SU-DHL-6 (cell line): Measurements from ENCODE around the gene KLK10.

ENCODE experiments used
- H2AFZ ChIP-seq: fragments of 200-600 bp; sonication (generic); 2 replicates; pipeline ENCODE4 v1.6.1; 2014; ENCODE audit warnings: low read depth, mild to moderate bottlenecking, moderate library complexity, mixed read lengths, antibody characterized with exemption, low read length; ENCODE audit not compliant: severe bottlenecking
- H3F3A ChIP-seq: fragments of 200-600 bp; shearing (Covaris generic); 2 replicates; pipeline ENCODE4 v1.6.0; 2016; ENCODE audit warnings: antibody characterized with exemption, mild to moderate bottlenecking; ENCODE audit not compliant: insufficient read depth
- H3K27ac ChIP-seq: fragments of 200-600 bp; sonication (generic); 2 replicates; pipeline ENCODE4 v1.5.1; 2016; ENCODE audit warnings: low read depth, mild to moderate bottlenecking, low read length, moderate library complexity, mixed read lengths
- H3K27me3 ChIP-seq: fragments of 200-600 bp; sonication (generic), shearing (Covaris generic); 2 replicates; pipeline ENCODE4 v1.6.0; 2014; ENCODE audit warnings: mild to moderate bottlenecking, low read length
- H3K36me3 ChIP-seq: fragments of 200-600 bp; sonication (generic); 2 replicates; pipeline ENCODE4 v1.6.1; 2014; ENCODE audit warnings: mild to moderate bottlenecking, low read length, mixed read lengths
- H3K4me2 ChIP-seq: fragments of 300-600, 200-600 bp; shearing (Covaris generic), sonication (generic); 2 replicates; pipeline ENCODE4 v1.6.0; 2014; ENCODE audit warnings: low read length, low read depth, mild to moderate bottlenecking; ENCODE audit not compliant: poor library complexity, severe bottlenecking
- H3K4me3 ChIP-seq: fragments of 200-600 bp; sonication (generic); 2 replicates; pipeline ENCODE4 v1.5.1; 2014; ENCODE audit warnings: antibody characterized with exemption, low read length, mild to moderate bottlenecking, mixed read lengths; ENCODE audit not compliant: insufficient read depth, poor library complexity, severe bottlenecking
- H3K79me2 ChIP-seq: fragments of 200-600 bp; sonication (generic); 2 replicates; pipeline ENCODE4 v1.6.1; 2014; ENCODE audit warnings: mild to moderate bottlenecking, low read length, moderate library complexity; ENCODE audit not compliant: insufficient read depth
- H3K9ac ChIP-seq: fragments of 200-600 bp; sonication (generic); 2 replicates; pipeline ENCODE4 v1.7.0; 2014; ENCODE audit warnings: mild to moderate bottlenecking, low read length
- H3K9me2 ChIP-seq: fragments of 200-600 bp; sonication (generic); replicated peaks from 2 replicates; pipeline ENCODE4 v1.6.1; 2014; ENCODE audit warnings: low read length; ENCODE audit not compliant: insufficient read depth
- H3K9me3 ChIP-seq: fragments of 200-600 bp; sonication (generic); 2 replicates; pipeline ENCODE4 v1.6.1; 2014; ENCODE audit warnings: low read length, mixed read lengths; ENCODE audit not compliant: insufficient read depth
- H4K20me1 ChIP-seq: fragments of 200-600 bp; sonication (generic); 2 replicates; pipeline ENCODE4 v1.6.1; 2014; ENCODE audit warnings: low read depth, mild to moderate bottlenecking, antibody characterized with exemption, low read length, moderate library complexity, mixed read lengths
- EZH2phosphoT487 ChIP-seq: fragments of 200-600 bp; sonication (generic), shearing (Covaris generic); conservative IDR thresholded peaks from 2 replicates; pipeline ENCODE4 v1.6.1; 2018; ENCODE audit warnings: mild to moderate bottlenecking, antibody characterized with exemption, low read length, moderate library complexity, mixed read lengths
- TF ChIP-seq, protein P1 (sequence below): fragments of 200-600 bp; sonication (generic); IDR thresholded peaks from one replicate; pipeline ENCODE4 v1.5.1; 2017; ENCODE audit warnings: antibody characterized with exemption, mild to moderate bottlenecking, low read length, moderate library complexity; ENCODE audit not compliant: insufficient read depth, poor library complexity, severe bottlenecking

The KLK10 gene

DNA sequence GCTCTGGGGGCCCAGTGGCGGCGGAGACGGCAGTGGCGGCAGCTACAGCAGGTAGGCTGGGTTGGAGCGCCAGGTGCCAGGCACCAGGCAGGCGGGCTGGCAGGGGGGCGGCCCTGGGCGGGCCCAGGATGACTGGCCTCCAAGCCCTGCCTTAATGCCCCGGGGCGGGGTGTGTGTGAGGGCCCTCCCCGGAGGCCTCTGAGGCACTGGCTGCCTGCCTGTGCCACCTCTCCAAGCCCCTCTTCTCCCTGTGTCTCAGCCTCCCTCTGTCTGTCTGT lies 7.0 kb upstream of the KLK10 start, which contains the start of gene KLK11:
Gene KLK11 (minus strand): TSS at position 63 of the 278 bp plus-strand sequence. CDS start 985 bp downstream, outside the sequence.
- H3K9ac ChIP-seq = no peak within 1 kb of the TSS
- TF ChIP-seq EZH2phosphoT487 = no peak
- TF ChIP-seq, protein P1, sequence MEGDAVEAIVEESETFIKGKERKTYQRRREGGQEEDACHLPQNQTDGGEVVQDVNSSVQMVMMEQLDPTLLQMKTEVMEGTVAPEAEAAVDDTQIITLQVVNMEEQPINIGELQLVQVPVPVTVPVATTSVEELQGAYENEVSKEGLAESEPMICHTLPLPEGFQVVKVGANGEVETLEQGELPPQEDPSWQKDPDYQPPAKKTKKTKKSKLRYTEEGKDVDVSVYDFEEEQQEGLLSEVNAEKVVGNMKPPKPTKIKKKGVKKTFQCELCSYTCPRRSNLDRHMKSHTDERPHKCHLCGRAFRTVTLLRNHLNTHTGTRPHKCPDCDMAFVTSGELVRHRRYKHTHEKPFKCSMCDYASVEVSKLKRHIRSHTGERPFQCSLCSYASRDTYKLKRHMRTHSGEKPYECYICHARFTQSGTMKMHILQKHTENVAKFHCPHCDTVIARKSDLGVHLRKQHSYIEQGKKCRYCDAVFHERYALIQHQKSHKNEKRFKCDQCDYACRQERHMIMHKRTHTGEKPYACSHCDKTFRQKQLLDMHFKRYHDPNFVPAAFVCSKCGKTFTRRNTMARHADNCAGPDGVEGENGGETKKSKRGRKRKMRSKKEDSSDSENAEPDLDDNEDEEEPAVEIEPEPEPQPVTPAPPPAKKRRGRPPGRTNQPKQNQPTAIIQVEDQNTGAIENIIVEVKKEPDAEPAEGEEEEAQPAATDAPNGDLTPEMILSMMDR = no peak
- no peaks in the 10 kb centered on the region for H3K9me3 ChIP-seq
- H4K20me1 ChIP-seq = no peaks in the 10 kb centered on the region
- no peak within 1 kb of the TSS for H3K4me3 ChIP-seq
- H3K36me3 ChIP-seq = no peaks in the 10 kb centered on the region
- no peaks in the 10 kb centered on the region for H3K9me2 ChIP-seq
- H3K27me3 ChIP-seq = no peaks in the 10 kb centered on the region
- H3K4me2 ChIP-seq = no peak within 1 kb of the TSS
- no peak within 1 kb of the TSS for H3K27ac ChIP-seq
- no peak within 1 kb of the TSS for H2AFZ ChIP-seq
- no peaks in the 10 kb centered on the region for H3K79me2 ChIP-seq
- no peaks in the 10 kb centered on the region for H3F3A ChIP-seq

DNA sequence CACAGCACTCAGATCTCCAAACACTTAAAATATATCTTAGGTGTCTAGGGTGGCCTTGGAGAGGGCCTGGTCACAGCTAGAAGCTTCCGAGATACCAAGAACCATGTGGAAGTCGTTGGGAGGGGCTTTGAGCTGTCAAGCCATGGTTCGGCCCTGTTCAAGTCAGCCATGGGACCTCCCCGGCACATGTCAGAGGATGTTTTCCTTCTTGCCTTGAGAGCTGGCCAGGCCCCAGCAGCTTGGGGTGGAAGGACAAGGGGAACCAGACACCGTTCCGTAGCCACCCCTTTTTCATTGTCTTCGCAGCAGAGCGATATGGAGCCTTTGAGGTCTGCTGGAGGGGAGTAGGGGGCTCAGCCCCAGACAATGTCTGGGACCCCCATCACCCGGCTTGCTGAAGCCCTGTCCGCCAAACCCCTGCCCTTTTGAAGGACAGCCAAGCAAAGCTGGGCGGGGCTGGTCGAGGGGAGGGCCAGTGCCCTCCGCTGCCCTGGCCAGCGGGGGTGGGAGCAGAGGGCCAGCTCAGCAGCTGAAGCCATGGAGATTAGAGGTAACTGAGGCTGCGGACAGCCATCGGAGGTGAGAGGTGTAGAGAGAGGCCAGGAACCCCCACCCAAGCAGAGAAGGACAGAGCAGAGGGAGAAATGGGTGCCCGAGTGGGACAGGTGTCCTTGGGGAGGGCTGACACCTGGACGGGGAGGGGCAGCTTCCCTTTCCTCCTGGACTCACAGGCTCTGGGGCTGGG lies 6.5 kb upstream of the KLK10 start:
- no peaks in the 10 kb centered on the region for H3K9me2 ChIP-seq
- H3K79me2 ChIP-seq = no peaks in the 10 kb centered on the region
- H3K4me2 ChIP-seq = no peak overlapping the region
- H3K9me3 ChIP-seq = no peaks in the 10 kb centered on the region
- H3K27ac ChIP-seq = no peak overlapping the region
- no peaks in the 10 kb centered on the region for H3K27me3 ChIP-seq
- H3K4me3 ChIP-seq = no peak overlapping the region
- H2AFZ ChIP-seq = no peak overlapping the region
- TF ChIP-seq EZH2phosphoT487 = no peak
- TF ChIP-seq, protein P1 = no peak
- H3K9ac ChIP-seq = no peak overlapping the region
- no peaks in the 10 kb centered on the region for H4K20me1 ChIP-seq
- H3F3A ChIP-seq = no peaks in the 10 kb centered on the region
- H3K36me3 ChIP-seq = no peaks in the 10 kb centered on the region

DNA sequence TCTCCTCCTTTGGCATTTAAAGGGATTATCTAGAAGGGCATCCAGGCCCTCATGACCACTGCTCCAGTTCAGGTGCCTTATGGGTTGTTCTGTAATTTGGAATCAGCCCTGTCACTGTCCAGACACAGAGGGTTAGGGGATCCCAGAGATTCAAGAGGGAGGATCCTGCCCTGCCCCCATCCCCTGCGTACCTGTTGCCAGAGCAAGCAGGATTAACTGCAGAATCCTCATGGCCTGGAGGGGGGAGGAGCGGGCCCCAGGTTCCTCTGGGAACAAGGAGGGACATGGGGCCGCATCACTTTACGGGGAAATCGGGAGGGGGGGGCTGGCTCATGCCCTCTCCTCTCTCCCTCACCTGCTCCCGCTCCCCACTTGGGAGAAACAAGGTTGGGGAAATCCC lies 5.9 kb upstream of the KLK10 start:
- Histone ChIP-seq H3K4me2 (no peak overlapping the region), H3K36me3 (no peaks in the 10 kb centered on the region), H3F3A (no peaks in the 10 kb centered on the region), H3K4me3 (no peak overlapping the region), H2AFZ (no peak overlapping the region), H3K9me3 (no peaks in the 10 kb centered on the region), H3K9ac (no peak overlapping the region), H4K20me1 (no peaks in the 10 kb centered on the region), H3K9me2 (no peaks in the 10 kb centered on the region), H3K27ac (no peak overlapping the region), H3K27me3 (no peaks in the 10 kb centered on the region), H3K79me2 (no peaks in the 10 kb centered on the region)
- TF ChIP-seq EZH2phosphoT487 = no peak
- TF ChIP-seq, protein P1 = no peak
